T47D (cell line): ENCODE results near the gene ZNRD2.

Experiments
- DNase-seq, 2 experiments: peaks; one replicate each; pipeline versions ENCODE4 v3.0.0 to v3.0.0-alpha.2; 2011 to 2012; ENCODE audit warnings: low read depth in 1 of 2, low spot score in 1 of 2
- JUND ChIP-seq: IDR thresholded peaks from 2 replicates; pipeline ENCODE4 v1.6.1; 2012; ENCODE audit warnings: low read depth
- in situ Hi-C: cut with HindIII; loops from 2 replicates; pipeline ENCODE4 v1.10.0; 2016; ENCODE audit warnings: low sequenced_read_pairs, low pct_unique_long_range_greater_than_20kb

Gene ZNRD2

GRCh38 chr11:65574109-65574810 is 4.0 kb downstream of the ZNRD2 start:
- TF ChIP-seq JUND = no peak
- DNase-seq = peak; percentile 94 to 98
- in situ Hi-C loops = no loop called here

GRCh38 chr11:65574811-65575567 is 4.7 kb downstream of the ZNRD2 start:
- TF ChIP-seq JUND = no peak
- in situ Hi-C loops = no loop called here
- peak in 1 of 2 experiments; percentile 83 for DNase-seq

GRCh38 chr11:65575568-65576231 is 5.4 kb downstream of the ZNRD2 start, which contains the start of gene EHBP1L1:
TSS of gene EHBP1L1 (plus strand) at chr11:65576053. CDS start at chr11:65576303, 250 bp downstream.
- peak; percentile 88 to 97 for DNase-seq
- no peak for TF ChIP-seq JUND
- in situ Hi-C loops = no loop called here

GRCh38 chr11:65576232-65576866 is 6.1 kb downstream of the ZNRD2 start:
- in situ Hi-C loops = no loop called here
- no peak for DNase-seq
- TF ChIP-seq JUND = no peak

GRCh38 chr11:65576867-65577755 is 6.8 kb downstream of the ZNRD2 start:
- in situ Hi-C loops = no loop called here
- no peak for DNase-seq
- TF ChIP-seq JUND = no peak

- no peak for TF ChIP-seq JUND
- in situ Hi-C loops = no loop called here
These were observed 7.5 kb downstream of the ZNRD2 start for GRCh38 chr11:65577756-65578109.

GRCh38 chr11:65578134-65578533 is 7.9 kb downstream of the ZNRD2 start:
- TF ChIP-seq JUND = no peak
- DNase-seq = no peak
- in situ Hi-C loops = no loop called here

More at GRCh38 chr11:65577756-65578109, 7.5 kb downstream of the ZNRD2 start:
- DNase-seq = no peak

GRCh38 chr11:65578667-65579066 is 8.4 kb downstream of the ZNRD2 start:
- in situ Hi-C loops = no loop called here
- TF ChIP-seq JUND = no peak

GRCh38 chr11:65579291-65579690 is 9.0 kb downstream of the ZNRD2 start:
- no peak for DNase-seq
- TF ChIP-seq JUND = no peak
- in situ Hi-C loops = no loop called here

More at GRCh38 chr11:65578667-65579066, 8.4 kb downstream of the ZNRD2 start:
- DNase-seq = no peak

GRCh38 chr11:65580031-65580692 is 9.9 kb downstream of the ZNRD2 start:
- in situ Hi-C loops = no loop called here
- TF ChIP-seq JUND = no peak
- no peak for DNase-seq

- in situ Hi-C loops = no loop called here
- no peak for TF ChIP-seq JUND
- no peak for DNase-seq
These were observed 10.5 kb downstream of the ZNRD2 start for GRCh38 chr11:65580756-65581155.
